GM19452 (cell line): ENCODE results near the gene FAM181A.
A peak's percentile ranks its signal among the peaks of the same experiment; 100 is the strongest.

Experiments
- ATAC-seq: cut with Tn5 transposase; IDR thresholded peaks from one replicate; pipeline ENCODE4 v1.9.1; 2021; ENCODE audit not compliant: unreplicated experiment

FAM181A gene

GRCh38 chr14:93977171-93977570 lies 50.0 kb downstream of the FAM181A start:
- ATAC-seq: no peak

DNA sequence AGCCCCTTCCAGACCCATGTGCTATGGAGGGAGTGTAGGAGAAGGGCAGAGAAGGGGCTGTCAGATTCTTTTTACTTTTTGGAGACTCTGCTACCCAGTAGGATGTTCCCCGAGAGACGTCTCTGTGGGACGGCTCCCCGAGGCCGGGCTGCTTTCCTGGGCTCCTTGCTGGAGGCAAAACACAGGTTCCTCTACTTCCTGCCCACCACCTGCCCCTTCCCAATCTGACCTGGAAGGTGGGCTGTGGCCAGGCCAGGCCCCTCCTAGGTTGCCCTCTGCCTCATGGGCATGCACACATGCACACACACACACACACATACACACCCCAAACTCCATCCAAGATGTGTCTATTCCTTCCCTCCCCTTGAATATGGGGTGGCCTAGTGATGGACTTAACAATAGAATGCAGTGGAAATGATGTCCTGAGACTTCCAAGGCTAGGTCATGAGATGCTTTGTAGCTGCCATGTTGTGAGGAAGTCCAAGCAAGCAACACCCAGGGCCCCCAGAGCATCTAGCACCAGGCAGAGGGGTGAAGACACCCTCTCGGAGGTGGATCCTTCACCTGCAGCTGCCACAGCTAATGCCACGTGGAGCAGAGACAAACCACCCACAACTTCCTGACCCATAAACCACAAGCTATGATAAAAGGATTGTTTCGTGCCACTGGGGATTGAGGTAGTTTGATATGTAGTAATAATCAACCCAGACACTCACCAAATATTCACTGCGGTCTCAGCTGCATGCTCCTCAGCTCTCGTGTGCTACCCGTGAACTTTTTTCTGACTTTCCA lies 50.8 kb downstream of the FAM181A start:
- peak; percentile 64 for ATAC-seq

- ATAC-seq: no peak
These were observed 51.6 kb downstream of the FAM181A start for GRCh38 chr14:93978735-93979134.
